Measurements from ENCODE around the gene NT5C3B.

DNA sequence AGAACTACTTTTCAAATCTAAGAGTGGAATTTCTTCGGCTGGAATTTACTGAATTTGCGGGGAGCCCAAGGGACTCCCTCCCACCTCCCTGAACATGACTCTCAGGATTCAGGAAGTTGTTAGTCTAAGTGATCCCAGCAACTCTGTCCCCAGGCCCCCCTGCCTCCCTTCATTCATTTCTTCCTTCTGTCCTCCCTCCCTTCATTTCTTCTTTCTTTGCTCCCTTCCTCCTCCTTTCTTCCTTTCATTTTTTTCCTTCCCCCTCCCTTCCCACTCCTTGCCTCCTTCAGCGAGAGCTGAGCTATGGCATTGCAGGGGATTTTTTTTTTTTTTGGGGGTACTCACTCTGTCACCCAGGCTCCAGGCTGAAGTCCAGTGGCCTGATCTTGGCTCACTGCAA, 38.7 kb downstream of the NT5C3B start:
- no peak for TF ChIP-seq EZH2 (IDR thresholded peaks at IDR 0.05; ENCODE audit: borderline replicate concordance, low read depth, low read length, severe bottlenecking)
- TF ChIP-seq POLR2A (IDR thresholded peaks at IDR 0.05; ENCODE audit: low read depth, low read length): no peak
- TF ChIP-seq, protein P1, sequence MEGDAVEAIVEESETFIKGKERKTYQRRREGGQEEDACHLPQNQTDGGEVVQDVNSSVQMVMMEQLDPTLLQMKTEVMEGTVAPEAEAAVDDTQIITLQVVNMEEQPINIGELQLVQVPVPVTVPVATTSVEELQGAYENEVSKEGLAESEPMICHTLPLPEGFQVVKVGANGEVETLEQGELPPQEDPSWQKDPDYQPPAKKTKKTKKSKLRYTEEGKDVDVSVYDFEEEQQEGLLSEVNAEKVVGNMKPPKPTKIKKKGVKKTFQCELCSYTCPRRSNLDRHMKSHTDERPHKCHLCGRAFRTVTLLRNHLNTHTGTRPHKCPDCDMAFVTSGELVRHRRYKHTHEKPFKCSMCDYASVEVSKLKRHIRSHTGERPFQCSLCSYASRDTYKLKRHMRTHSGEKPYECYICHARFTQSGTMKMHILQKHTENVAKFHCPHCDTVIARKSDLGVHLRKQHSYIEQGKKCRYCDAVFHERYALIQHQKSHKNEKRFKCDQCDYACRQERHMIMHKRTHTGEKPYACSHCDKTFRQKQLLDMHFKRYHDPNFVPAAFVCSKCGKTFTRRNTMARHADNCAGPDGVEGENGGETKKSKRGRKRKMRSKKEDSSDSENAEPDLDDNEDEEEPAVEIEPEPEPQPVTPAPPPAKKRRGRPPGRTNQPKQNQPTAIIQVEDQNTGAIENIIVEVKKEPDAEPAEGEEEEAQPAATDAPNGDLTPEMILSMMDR (IDR thresholded peaks at IDR 0.05; ENCODE audit: extremely low read depth in 1 of 2, insufficient read depth in 1 of 2, low read depth in 1 of 2, low read length in 2 of 2): no peak
- TF ChIP-seq, protein P2, sequence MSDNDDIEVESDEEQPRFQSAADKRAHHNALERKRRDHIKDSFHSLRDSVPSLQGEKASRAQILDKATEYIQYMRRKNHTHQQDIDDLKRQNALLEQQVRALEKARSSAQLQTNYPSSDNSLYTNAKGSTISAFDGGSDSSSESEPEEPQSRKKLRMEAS (IDR thresholded peaks at IDR 0.05; ENCODE audit: insufficient read depth, insufficient read length): no peak

Measured in endothelial cell of umbilical vein (primary cell).